ENCODE data around the gene DYDC2.
"Not testable (repeated sequence)": the region's sequence is repeated elsewhere in the genome, so short reads cannot be mapped to it uniquely, and the experiment has no call there.

The DYDC2 gene

GRCh38 chr10:80411681-80412220, 55.2 kb downstream of the DYDC2 start:
- no peak for DNase-seq (ENCODE audit: insufficient read length, low spot score)
- TF ChIP-seq, protein P1, sequence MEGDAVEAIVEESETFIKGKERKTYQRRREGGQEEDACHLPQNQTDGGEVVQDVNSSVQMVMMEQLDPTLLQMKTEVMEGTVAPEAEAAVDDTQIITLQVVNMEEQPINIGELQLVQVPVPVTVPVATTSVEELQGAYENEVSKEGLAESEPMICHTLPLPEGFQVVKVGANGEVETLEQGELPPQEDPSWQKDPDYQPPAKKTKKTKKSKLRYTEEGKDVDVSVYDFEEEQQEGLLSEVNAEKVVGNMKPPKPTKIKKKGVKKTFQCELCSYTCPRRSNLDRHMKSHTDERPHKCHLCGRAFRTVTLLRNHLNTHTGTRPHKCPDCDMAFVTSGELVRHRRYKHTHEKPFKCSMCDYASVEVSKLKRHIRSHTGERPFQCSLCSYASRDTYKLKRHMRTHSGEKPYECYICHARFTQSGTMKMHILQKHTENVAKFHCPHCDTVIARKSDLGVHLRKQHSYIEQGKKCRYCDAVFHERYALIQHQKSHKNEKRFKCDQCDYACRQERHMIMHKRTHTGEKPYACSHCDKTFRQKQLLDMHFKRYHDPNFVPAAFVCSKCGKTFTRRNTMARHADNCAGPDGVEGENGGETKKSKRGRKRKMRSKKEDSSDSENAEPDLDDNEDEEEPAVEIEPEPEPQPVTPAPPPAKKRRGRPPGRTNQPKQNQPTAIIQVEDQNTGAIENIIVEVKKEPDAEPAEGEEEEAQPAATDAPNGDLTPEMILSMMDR (IDR thresholded peaks at IDR 0.05; ENCODE audit: insufficient read depth, missing control alignments): no peak
- FAIRE-seq: no peak

DNA sequence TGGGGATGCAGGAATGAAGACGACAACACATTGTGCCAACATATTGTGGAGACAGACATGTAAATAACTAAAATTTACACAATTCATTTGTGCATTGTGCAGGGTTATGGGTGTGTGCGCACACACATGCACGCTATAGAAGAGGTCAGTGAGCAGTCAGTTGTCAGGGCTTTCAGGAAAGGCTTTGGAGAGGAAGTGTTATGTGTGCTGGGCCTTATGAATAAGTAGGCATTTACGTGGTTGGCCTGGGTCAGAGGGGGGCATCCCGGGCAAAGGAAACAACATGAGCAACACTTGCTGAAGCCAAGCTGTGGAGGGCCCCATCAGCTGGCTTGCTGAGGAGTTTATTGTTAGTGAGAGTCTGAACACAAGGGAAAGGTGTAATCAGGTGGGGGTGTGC, 55.9 kb downstream of the DYDC2 start:
- TF ChIP-seq, protein P1 (IDR thresholded peaks at IDR 0.05; ENCODE audit: insufficient read depth, missing control alignments): no peak
- FAIRE-seq (no peak), DNase-seq (ENCODE audit: insufficient read length, low spot score) (no peak)

GRCh38 chr10:80413271-80413996, 56.9 kb downstream of the DYDC2 start:
- FAIRE-seq: no peak
- no peak for DNase-seq (ENCODE audit: insufficient read length, low spot score)
- TF ChIP-seq, protein P1 (IDR thresholded peaks at IDR 0.05; ENCODE audit: insufficient read depth, missing control alignments): no peak

DNA sequence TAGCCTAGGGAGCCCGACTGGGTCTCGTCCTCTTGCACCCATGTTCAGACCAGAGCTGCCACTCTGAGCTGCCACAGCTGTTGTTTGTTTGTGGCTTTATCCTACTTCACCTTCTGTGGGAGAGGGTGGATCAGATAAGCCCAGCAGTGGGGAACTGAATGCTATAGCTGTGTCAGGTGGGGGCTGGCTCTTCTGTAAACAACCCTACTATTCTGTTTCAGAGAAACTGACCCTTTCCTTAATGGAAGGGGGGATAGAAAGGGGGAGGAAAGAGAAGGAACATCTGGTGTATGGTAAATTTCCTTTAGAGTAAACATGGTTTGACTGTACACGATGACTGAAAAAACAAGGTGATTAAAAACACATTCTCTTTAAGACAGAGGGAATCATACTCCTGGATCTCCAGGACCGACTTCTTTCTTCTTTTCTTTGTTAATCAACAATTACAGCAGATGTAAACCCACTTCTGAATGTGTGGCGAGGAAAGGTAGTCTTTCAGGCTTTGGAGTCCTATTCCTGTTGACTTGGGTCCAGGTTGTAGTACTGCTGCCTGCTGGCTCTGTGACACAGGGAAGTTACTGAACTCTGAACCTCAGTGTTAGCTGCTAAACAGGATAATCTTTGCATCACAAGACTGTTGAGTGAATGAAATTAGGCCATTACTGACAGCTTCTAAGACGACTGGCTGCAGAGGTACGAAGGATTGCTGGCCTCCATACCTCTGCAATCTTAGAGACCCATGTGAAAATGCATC, 57.7 kb downstream of the DYDC2 start:
- no peak for FAIRE-seq
- no peak for DNase-seq (ENCODE audit: insufficient read length, low spot score)
- TF ChIP-seq, protein P1 (IDR thresholded peaks at IDR 0.05; ENCODE audit: insufficient read depth, missing control alignments): no peak

DNA sequence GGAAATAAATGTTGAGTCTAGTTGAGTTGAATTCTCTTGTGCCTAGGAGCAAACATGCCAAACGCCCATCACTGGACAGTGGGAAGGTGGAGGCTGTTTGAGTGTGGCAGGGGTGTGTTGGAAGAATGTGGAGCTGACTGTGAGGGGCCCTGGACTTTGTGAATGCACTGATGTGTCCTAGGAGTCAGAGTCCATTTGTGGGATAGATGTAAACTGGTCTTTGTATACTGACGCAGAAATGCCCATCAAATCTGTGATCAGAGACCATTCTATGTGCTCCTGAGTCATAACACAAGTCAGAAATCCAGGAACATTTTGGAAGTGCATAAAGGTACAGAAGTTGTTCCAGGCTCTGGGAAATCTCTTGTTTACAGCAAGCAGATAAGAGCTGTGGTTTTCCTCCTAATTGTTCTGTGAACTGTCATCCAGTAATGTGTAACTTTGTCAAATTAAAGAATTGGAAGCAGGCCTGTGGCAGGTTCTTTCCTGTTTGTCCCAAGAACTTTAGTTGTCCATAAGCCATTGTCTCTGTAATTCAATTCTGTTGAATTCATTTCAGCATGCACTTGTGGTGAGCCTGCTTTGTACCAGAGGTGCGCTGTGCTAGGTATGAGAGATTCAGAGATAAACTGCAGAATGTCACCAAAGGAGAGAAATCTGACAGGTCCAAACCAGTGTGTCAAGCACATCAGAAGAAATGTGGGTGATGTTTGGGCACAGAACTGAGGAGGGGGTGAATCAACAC, 59.3 kb downstream of the DYDC2 start:
- TF ChIP-seq, protein P1 (IDR thresholded peaks at IDR 0.05; ENCODE audit: insufficient read depth, missing control alignments): no peak
- FAIRE-seq: no peak
- DNase-seq (ENCODE audit: insufficient read length, low spot score): no peak

GRCh38 chr10:80416479-80417098, 60.0 kb downstream of the DYDC2 start:
- FAIRE-seq (no peak), DNase-seq (ENCODE audit: insufficient read length, low spot score) (no peak)
- TF ChIP-seq, protein P1 (IDR thresholded peaks at IDR 0.05; ENCODE audit: insufficient read depth, missing control alignments): no peak

DNA sequence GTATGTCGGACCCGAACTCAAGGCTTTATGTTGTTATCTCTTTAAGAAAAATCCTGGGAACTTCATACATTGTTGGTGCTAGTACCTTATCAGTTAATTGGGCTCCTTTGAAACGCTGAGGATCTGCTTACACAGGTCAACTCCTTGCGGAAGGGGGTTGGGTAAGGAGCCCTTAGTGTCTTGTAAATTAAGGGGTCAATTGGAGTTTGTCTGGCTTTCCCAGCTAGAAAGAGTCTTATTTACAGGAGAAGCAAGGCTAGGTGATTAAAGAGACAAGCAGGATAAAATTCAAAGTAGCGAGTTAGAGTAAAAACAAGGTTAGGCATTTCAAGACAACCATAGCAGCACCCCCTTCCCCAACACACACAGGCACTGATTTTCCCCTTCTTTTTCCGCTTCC, 60.7 kb downstream of the DYDC2 start:
- not testable (repeated sequence) for DNase-seq (ENCODE audit: insufficient read length, low spot score); FAIRE-seq

Data from D721Med (cell line).